BLaER1 treated with 17β-estradiol and CSF1 and Interleukin-3, amounts not matched to agents 10 nM and 100 nM (cell line): ENCODE measurements around the gene FAM227B.
"Not testable (repeated sequence)": the region's sequence is repeated elsewhere in the genome, so short reads cannot be mapped to it uniquely, and the experiment has no call there.

ENCODE experiments used
- H3K27ac ChIP-seq, 11 experiments: shearing (Covaris generic); formaldehyde crosslinking; 2 replicates each; pipeline ENCODE4 v1.8.1; 2022
- H3K27me3 ChIP-seq, 11 experiments: shearing (Covaris generic); formaldehyde crosslinking; 2 replicates each; pipeline ENCODE4 v1.8.1; 2022
- H3K36me3 ChIP-seq, 11 experiments: shearing (Covaris generic); formaldehyde crosslinking; 2 replicates each; pipeline ENCODE4 v1.8.1; 2022
- H3K4me1 ChIP-seq, 10 experiments: shearing (Covaris generic); formaldehyde crosslinking; 2 replicates each; pipeline ENCODE4 v1.8.1; 2022
- H3K4me2 ChIP-seq, 11 experiments: shearing (Covaris generic); formaldehyde crosslinking; 2 replicates each; pipeline ENCODE4 v1.8.1; 2022
- H3K4me3 ChIP-seq, 10 experiments: shearing (Covaris generic); formaldehyde crosslinking; 2 replicates each; pipeline ENCODE4 v1.8.1; 2022
- H3K9ac ChIP-seq, 11 experiments: shearing (Covaris generic); formaldehyde crosslinking; 2 replicates each; pipeline ENCODE4 v1.8.1; 2022
- H3K9me3 ChIP-seq, 11 experiments: shearing (Covaris generic); formaldehyde crosslinking; replicated peaks in 1 of 11; 2 replicates each; pipeline ENCODE4 v1.8.1; 2022
- H4K20me1 ChIP-seq, 11 experiments: shearing (Covaris generic); formaldehyde crosslinking; 2 replicates each; pipeline ENCODE4 v1.8.1; 2022
- Cebpa-rat ChIP-seq, 11 experiments: shearing (Covaris generic); IDR thresholded peaks; 2 replicates each; pipeline ENCODE4 v1.8.1; 2022

FAM227B gene

GRCh38 chr15:49620658-49621368 is at the start of gene FAM227B, which contains the start of gene DTWD1:
Gene FAM227B, minus strand, starts transcription at chr15:49620818. Its CDS starts 5,647 bp downstream, at chr15:49615171.
Gene DTWD1, plus strand, starts transcription at chr15:49621048. Its CDS starts 4,120 bp downstream, at chr15:49625168.
- Histone ChIP-seq H3K9me3 (peaks cover 32 to 48% (median 38%) of the 10 kb centered on the region in 11 experiments), H3K4me2 (peak within 1 kb of the TSS; percentile 77 to 95 (median 88)), H4K20me1 (no peaks in the 10 kb centered on the region), H3K9ac (peak within 1 kb of the TSS; percentile 85 to 96 (median 93)), H3K36me3 (peaks cover 21 to 33% (median 29%) of the 10 kb centered on the region in 11 experiments), H3K4me1 (peaks cover 12 to 33% (median 21%) of the 10 kb centered on the region in 10 experiments), H3K27ac (peak within 1 kb of the TSS; percentile 88 to 94 (median 92)), H3K27me3 (no peaks in the 10 kb centered on the region), H3K4me3 (peak within 1 kb of the TSS; percentile 71 to 86 (median 78))
- TF ChIP-seq Cebpa-rat (IDR thresholded peaks at IDR 0.05): peak; percentile 41 to 91 (median 74); a peak in 19 of 22 replicates

- H3K27me3 ChIP-seq: no peaks in the 10 kb centered on the region
- H4K20me1 ChIP-seq: no peaks in the 10 kb centered on the region
- H3K9ac ChIP-seq: no peak overlapping the region
- H3K4me3 ChIP-seq: no peak overlapping the region
- H3K4me1 ChIP-seq: no peaks in the 10 kb centered on the region
- no peaks in the 10 kb centered on the region for H3K36me3 ChIP-seq
- no peak overlapping the region for H3K27ac ChIP-seq
- no peak overlapping the region for H3K4me2 ChIP-seq
- TF ChIP-seq Cebpa-rat (IDR thresholded peaks at IDR 0.05): no peak
- H3K9me3 ChIP-seq: no peaks in the 10 kb centered on the region
Observed at GRCh38 chr15:49669288-49669687, 48.7 kb upstream of the FAM227B start.

- not testable (repeated sequence) for H3K27me3 ChIP-seq, H3K4me3 ChIP-seq, H4K20me1 ChIP-seq, H3K4me1 ChIP-seq, H3K4me2 ChIP-seq, H3K9ac ChIP-seq, H3K9me3 ChIP-seq, H3K27ac ChIP-seq, H3K36me3 ChIP-seq
Observed at GRCh38 chr15:49666486-49666885, 45.9 kb upstream of the FAM227B start.

GRCh38 chr15:49664716-49665115 is 44.1 kb upstream of the FAM227B start:
- Histone ChIP-seq H3K27ac (no peak overlapping the region), H3K36me3 (no peaks in the 10 kb centered on the region), H3K9ac (no peak overlapping the region), H3K4me1 (no peaks in the 10 kb centered on the region), H4K20me1 (no peaks in the 10 kb centered on the region), H3K27me3 (no peaks in the 10 kb centered on the region), H3K4me3 (no peak overlapping the region), H3K4me2 (no peak overlapping the region), H3K9me3 (no peaks in the 10 kb centered on the region)
- no peak for TF ChIP-seq Cebpa-rat (IDR thresholded peaks at IDR 0.05)

- H3K4me3 ChIP-seq: no peak overlapping the region
- no peak for TF ChIP-seq Cebpa-rat (IDR thresholded peaks at IDR 0.05)
- no peak overlapping the region for H3K4me2 ChIP-seq
- H3K4me1 ChIP-seq: no peaks in the 10 kb centered on the region
- peaks cover 15 to 33% (median 22%) of the 10 kb centered on the region in 11 experiments for H3K9me3 ChIP-seq
- H3K36me3 ChIP-seq: no peaks in the 10 kb centered on the region; a peak in 1 of 22 replicates
- H3K27ac ChIP-seq: no peak overlapping the region
- H4K20me1 ChIP-seq: no peaks in the 10 kb centered on the region
- H3K27me3 ChIP-seq: no peaks in the 10 kb centered on the region
- no peak overlapping the region for H3K9ac ChIP-seq
Observed at GRCh38 chr15:49656734-49657133, 36.1 kb upstream of the FAM227B start.

- TF ChIP-seq Cebpa-rat (IDR thresholded peaks at IDR 0.05): no peak
- H3K4me1 ChIP-seq: no peaks in the 10 kb centered on the region
- no peak overlapping the region for H3K4me3 ChIP-seq
- no peak overlapping the region for H3K9ac ChIP-seq
- H3K27ac ChIP-seq: no peak overlapping the region
- H4K20me1 ChIP-seq: no peaks in the 10 kb centered on the region
- H3K27me3 ChIP-seq: no peaks in the 10 kb centered on the region
- H3K9me3 ChIP-seq: peaks cover 20 to 36% (median 23%) of the 10 kb centered on the region in 11 experiments
- H3K4me2 ChIP-seq: no peak overlapping the region
- H3K36me3 ChIP-seq: no peaks in the 10 kb centered on the region; a peak in 1 of 22 replicates
Observed at GRCh38 chr15:49652922-49653321, 32.3 kb upstream of the FAM227B start.

GRCh38 chr15:49650676-49651075 is 30.1 kb upstream of the FAM227B start:
- Histone ChIP-seq H3K9ac (no peak overlapping the region), H3K4me2 (no peak overlapping the region), H3K27ac (no peak overlapping the region), H4K20me1 (no peaks in the 10 kb centered on the region), H3K27me3 (no peaks in the 10 kb centered on the region), H3K9me3 (peaks cover 20 to 35% (median 23%) of the 10 kb centered on the region in 11 experiments), H3K4me3 (no peak overlapping the region), H3K4me1 (no peaks in the 10 kb centered on the region), H3K36me3 (peaks cover 0 to 13% (median 6%) of the 10 kb centered on the region in 11 experiments; a peak in 5 of 22 replicates)
- TF ChIP-seq Cebpa-rat (IDR thresholded peaks at IDR 0.05): no peak

GRCh38 chr15:49649987-49650386 is 29.4 kb upstream of the FAM227B start:
- H3K36me3 ChIP-seq: peaks cover 0 to 20% (median 6%) of the 10 kb centered on the region in 11 experiments; a peak in 8 of 22 replicates
- H4K20me1 ChIP-seq: no peaks in the 10 kb centered on the region
- H3K4me1 ChIP-seq: no peaks in the 10 kb centered on the region
- no peak overlapping the region for H3K9ac ChIP-seq
- peaks cover 20 to 35% (median 23%) of the 10 kb centered on the region in 11 experiments for H3K9me3 ChIP-seq
- H3K27ac ChIP-seq: no peak overlapping the region
- no peaks in the 10 kb centered on the region for H3K27me3 ChIP-seq
- TF ChIP-seq Cebpa-rat (IDR thresholded peaks at IDR 0.05): no peak
- H3K4me2 ChIP-seq: no peak overlapping the region
- H3K4me3 ChIP-seq: no peak overlapping the region

GRCh38 chr15:49646891-49647290 is 26.3 kb upstream of the FAM227B start:
- Histone ChIP-seq H3K4me1 (no peaks in the 10 kb centered on the region), H3K27me3 (no peaks in the 10 kb centered on the region), H4K20me1 (no peaks in the 10 kb centered on the region), H3K27ac (no peak overlapping the region), H3K36me3 (peaks cover 9 to 39% (median 21%) of the 10 kb centered on the region in 11 experiments; a peak in 15 of 22 replicates), H3K4me2 (no peak overlapping the region), H3K9ac (no peak overlapping the region), H3K9me3 (peaks cover 3 to 9% (median 6%) of the 10 kb centered on the region in 11 experiments; a peak in 14 of 22 replicates), H3K4me3 (no peak overlapping the region)
- no peak for TF ChIP-seq Cebpa-rat (IDR thresholded peaks at IDR 0.05)

- no peaks in the 10 kb centered on the region for H3K27me3 ChIP-seq
- TF ChIP-seq Cebpa-rat (IDR thresholded peaks at IDR 0.05): no peak
- H3K4me1 ChIP-seq: no peaks in the 10 kb centered on the region
- no peaks in the 10 kb centered on the region for H3K9me3 ChIP-seq
- no peak overlapping the region for H3K4me2 ChIP-seq
- no peak overlapping the region for H3K27ac ChIP-seq
- H3K36me3 ChIP-seq: peaks cover 9 to 39% (median 24%) of the 10 kb centered on the region in 11 experiments; a peak in 15 of 22 replicates
- H3K9ac ChIP-seq: no peak overlapping the region
- H3K4me3 ChIP-seq: no peak overlapping the region
- no peaks in the 10 kb centered on the region for H4K20me1 ChIP-seq
Observed at GRCh38 chr15:49645941-49646340, 25.3 kb upstream of the FAM227B start.
